ENCODE results near the gene STOML1.
A peak's percentile ranks its signal among the peaks of the same experiment; 100 is the strongest.
"Not testable (repeated sequence)": the region's sequence is repeated elsewhere in the genome, so short reads cannot be mapped to it uniquely, and the experiment has no call there.

The STOML1 gene

DNA sequence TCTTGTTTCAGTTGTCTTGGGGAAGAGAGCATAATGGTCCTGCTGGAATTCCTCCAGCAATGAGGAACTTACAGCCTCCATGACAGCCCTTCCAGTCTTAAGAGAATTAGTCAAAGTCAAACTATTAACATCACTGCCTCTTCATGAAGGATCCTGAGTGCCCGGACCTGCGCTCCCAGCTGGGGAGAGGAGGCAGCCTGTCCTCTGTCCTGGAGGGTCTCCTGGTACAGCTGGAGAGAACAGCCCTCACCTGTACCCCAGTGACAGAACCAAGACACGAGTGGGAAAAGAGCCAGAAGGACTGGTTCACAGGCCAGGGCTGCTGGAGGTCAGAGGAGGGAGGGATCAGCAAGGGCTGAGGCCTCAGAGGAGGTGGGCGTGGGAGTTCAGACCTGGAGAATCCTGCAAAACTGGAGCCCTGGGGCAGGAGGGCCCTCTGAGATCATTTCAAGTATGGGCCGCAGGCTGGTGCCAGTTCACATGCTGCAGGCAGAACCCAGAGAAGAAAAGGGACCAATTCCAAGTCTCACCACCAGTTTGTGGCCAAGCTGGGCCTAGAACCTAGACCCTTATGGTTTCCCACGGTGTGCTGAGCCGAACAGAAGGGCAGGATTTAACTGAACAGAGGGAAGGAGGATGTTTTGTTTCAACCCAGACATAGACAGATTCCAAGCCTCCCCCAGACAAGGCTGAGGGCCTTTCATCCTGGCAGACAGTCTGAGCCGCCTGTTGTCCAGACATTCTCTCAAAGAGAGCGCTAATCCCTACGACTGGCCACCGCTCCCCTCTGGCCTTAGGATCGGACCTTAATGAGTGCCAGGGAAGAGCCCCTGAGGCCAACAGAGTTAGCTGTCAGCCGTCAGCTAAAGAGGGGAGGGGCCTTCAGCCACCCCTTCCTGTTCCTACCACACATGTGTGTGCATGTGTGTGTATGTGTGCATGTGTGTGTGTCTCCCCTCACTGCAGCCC, 47.6 kb downstream of the STOML1 start:
- no peak for DNase-seq

DNA sequence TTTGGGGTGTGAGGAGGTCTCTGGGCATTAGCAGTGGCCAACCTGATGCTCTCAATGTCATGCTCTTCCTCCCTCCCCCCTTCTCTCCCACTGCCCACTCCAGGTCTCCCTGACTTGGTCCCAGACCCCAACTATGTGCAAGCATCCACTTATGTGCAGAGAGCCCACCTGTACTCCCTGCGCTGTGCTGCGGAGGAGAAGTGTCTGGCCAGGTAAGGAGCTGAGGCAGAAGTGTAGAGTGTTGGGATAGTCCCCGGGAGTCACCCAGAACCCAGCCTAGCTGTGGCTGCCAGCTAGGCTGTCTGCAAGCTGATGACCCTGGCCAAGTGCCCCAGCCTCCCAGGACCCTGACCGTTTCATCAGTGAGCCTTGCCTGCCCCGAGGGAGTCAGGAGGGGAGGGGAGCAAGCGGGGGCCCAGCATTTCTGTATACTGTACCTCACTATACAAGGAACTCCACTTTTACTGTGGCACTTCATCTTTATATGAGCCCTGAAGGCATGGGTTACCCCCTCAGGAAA, 49.3 kb downstream of the STOML1 start:
- no peak for DNase-seq

DNA sequence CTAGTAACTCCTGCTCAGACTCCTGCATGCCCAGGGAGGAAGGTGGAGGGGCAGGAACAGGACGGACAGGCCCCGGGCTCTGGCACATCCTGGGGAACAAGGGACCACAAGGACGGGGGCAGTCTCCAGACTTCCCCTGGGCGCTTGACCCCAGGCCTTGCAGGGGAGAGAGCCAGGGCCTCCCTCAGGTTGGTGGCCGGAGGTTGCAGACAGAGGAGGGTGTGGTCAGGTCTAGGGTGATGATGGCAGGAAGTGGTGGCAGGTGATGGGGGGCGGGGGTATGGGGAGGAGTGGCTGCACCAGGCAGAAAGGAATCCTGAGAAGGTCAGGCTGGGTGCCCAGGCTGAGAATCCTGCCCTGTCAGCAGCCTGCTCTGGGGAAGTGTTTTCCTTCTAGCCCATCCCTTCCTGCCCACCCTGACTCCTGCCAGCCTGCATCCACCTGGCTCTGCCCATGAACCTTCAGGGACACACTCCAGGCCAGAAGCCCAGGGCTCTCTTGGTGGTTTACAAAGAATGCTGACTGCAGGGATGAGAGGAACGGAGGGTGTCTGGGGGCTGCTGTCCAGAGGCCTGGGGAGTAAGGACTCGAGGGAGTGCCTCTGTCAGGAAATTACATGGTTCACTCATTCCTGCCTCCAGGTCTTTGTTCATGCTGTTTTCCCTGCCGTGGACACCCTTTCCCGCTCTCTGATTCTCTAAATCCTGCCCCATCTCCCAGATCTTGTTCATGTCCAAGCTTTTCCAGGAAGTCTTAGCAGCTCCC, 50.0 kb downstream of the STOML1 start:
- no peak for DNase-seq

DNA sequence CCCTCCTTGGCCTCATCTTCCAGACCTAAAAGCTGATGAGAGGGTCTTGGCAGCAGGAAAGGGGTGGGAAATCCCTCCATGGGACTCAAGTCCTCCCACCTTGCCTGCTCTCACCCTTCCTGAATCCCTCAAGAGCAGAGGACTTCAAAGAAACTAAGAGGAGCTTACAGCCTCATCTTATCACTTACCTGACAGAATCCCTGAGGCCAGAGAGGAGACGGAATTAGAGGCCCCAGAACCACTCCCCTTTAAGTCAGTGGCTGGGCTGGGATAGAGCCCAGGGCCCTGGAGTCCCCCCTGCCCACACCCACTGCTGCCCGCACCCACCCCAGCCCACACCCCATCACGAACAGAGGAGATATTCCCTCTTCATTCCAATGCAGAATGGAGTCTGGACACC, 50.6 kb downstream of the STOML1 start:
- DNase-seq = no peak

DNA sequence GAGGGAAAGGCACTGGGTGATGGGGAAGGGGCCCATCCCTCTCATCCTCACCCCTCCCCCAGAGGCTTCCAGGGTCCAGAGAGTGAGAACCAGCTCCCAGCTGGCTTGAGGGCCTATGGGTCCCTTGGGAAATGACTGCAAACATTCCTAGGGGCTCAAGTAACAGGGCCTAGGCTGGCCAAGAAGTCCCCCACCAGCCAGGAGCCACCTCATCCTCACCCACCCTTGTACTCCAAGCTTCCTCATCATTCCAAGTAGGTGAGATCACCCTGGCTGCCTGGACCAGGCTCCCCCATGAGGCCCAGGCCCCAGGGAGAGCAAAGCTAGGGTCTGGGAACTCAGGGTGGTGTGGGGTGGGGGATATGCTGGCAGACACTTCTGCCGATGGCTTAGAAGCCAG, 51.1 kb downstream of the STOML1 start:
- no peak for DNase-seq

DNA sequence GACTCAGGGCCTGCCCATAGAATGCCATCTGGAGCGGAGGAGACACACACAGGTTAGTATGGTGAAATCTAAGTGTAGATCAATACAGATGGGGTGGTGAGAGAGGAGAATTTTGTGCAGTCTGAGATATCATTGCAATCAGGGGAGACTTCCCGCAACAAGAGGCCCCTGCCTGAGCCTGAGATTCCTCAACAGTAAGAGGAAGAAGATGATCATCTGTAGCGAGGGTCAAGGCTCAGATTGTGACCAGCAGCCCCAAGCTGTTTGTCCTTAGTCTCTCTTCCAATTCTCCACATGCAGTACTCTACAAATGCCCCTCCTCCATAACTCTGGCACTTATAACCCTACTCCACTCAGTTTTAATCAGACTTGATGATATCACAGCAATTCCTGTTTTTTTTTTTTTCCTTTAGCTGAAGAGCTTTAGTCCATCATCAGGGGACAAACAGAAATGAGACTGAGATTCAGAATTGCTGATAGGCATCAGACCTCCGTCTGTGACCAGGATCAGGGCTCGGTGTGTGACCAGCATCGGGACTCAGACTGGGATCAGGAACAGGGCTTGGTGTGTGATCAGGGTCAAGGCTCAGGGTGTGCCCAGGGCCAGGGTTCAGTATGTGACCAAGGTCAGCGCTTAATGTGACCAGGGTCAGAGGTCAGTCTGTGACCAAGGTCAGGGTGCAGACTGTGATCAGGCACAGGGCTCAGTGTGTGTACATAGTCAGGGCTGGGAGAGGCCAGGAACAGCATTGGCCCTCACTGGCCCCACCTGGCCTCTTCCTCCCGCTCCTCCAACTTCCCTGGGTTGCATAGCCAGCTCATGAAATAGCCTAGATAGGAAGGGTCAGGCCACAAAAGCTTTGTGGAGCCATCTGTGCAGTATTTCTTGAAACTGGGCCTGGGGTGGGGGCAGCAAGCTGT, 51.8 kb downstream of the STOML1 start:
- DNase-seq = no peak

DNA sequence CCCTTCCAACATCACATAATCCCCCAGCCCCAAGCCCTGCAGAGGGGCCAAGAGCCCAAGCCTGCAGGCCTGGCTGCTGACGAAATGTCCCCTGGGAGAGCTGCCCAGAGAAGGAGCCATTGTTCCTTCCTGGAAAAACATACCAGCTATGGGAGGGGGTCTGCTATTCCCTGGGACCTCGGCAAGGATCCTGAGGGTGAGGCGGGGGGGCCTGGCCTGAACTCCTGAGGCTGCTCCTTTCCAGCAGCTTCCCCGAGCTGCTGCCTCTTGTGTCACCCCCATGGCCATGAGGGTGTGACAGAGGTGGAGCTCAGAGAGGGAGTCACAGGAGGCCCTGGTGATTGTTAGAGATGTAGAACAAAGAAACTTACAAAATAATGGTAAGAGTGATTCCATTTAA, 53.0 kb downstream of the STOML1 start:
- no peak for DNase-seq

DNA sequence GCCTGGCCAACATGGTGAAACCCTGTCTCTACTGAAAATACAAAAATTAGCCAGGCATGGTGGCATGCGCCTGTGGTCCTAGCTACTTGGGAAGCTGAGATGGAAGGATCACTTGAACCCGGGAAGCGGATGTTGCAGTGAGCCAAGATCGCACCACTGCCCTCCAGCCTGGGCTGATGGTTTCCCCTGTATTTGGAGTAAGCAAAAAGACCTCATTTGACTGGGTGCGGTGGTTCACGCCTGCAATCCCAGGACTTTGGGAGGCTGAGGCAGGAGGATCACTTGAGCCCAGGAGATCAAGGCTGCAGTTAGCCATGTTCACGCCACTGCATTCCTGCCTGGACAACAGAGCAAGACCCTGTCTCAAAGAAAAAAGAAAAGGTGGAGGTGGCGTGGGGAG, 53.6 kb downstream of the STOML1 start:
- DNase-seq = not testable (repeated sequence)

DNA sequence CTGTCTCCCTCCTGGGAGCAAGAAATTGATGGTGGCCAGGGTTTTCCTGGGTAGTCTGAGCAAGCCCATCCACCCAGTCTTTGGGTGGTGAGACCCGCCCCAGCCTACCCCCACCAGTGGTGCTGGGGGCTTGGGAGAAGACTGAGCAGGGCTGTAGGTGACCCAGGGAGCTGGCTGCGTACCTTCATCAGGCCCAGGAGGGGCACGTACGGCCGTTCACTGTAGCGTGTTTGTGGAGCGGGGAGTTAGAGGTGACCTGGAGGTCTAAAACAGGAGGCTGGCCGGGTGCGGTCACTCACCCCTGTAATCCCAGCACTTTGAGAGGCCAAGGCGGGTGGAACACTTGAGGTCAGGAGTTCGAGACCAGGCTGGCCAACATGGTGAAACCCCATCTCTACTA, 54.4 kb downstream of the STOML1 start:
- no peak for DNase-seq

DNA sequence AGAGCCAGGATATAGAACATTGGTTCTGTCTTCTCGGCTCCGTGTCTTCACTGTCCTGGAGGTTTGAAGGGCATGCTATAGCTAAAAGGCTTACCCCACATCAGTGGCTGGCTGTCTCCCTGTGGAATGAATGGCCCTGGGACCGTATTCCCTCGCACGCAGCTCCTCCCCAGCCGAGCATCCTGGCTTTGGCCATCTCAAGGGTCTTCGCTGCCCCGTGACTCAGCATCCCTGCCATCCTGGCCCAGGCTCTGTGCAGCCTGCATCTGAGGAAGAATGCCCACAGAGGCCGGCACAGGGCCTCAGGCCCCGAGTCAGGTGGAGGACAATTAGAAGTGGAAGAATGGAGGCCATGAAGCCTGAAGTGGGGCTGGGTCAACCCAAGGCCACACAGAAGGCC, 54.8 kb downstream of the STOML1 start:
- no peak for DNase-seq

DNA sequence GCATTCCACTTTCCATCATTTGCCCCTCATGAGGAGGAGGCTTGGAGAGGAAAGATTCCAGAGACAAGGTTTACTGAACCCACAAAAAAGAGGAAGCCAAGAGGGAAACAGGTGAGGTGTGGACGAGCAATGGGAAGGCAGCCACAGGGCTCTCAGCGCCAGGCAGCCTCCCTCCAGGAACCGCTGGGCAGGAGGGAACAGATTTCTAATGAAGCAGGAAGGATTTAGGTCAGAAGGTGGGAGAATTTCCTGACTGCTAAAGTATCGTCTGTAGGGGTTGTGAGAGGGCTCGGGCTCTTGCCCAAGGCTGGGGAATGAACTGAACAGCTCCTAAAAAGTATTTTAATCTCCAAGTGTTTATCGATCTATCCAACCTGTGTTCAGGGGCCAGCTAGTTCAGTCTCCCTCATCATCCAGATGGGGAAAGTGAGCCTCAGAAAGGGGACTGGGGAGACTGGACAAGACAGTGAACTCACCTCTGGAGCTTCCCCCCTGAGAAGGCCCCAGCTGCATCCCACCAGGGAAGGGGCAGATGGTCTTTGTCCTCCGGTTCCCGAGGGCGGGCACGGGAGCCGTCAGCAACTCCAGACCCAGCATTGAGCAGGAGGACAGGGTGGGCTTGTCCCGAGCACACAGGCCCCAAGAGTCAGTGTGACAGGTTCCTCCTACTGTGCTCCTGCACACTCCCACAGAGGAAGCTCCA, 55.4 kb downstream of the STOML1 start:
- DNase-seq = no peak

DNA sequence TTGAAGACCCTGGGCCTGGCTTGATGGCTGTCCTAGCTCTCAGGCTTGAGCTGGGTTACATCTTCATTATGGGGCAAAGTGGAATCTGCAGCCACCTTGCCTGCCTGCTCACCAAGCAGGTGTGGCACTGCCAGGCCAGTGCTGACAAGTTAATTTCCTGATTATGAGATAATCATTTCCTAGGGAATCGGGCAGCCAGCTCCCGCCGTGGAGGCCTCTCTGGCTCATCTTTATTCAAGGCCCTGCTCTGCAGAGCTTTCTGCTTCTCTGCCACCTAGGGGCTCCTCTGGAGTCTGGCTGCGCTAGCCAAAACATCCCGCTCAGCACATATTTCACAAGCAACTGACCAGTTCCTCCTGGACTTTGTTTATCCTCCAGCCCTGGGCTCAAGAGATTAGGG, 55.9 kb downstream of the STOML1 start:
- DNase-seq = no peak

DNA sequence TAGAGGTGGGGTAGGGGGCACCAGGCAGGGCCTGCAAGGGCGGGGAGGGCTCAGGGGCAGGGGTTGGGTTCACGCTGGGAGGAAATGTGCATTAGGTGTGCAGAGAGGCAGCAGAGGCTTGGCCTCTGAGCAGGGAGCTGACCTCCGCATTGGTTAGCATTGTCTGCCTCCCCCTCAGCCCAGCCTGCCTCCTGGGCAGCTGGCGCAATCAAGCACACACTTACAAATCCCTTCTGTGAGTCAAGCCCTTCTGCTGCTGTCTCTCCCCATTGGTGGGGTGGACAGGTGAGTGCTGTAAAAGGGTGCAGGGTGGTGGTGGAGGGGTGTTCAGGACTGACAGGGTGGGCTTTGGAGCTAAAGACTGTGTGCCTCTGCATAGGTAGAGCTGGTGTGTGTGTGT, 56.5 kb downstream of the STOML1 start:
- DNase-seq = peak; percentile 28

DNA sequence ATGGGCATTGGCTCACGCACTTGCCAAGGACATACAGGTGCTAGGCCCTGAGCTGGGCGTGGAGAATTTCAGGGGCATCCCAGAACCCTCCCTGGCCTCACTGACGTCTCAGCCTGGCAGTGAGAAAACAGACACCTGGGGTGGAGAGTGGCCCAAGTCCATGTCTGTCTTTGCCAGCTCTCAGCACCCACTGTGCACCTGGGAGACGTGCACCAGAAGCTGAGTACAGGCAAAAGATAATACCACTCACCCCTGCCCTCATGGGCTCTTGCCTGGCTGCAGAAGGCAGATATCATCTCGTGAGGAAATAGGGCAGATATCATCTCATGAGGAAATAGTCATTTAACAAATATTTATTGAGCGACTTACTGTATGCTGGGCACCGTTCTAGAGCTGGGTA, 57.8 kb downstream of the STOML1 start:
- DNase-seq = peak; percentile 36

DNA sequence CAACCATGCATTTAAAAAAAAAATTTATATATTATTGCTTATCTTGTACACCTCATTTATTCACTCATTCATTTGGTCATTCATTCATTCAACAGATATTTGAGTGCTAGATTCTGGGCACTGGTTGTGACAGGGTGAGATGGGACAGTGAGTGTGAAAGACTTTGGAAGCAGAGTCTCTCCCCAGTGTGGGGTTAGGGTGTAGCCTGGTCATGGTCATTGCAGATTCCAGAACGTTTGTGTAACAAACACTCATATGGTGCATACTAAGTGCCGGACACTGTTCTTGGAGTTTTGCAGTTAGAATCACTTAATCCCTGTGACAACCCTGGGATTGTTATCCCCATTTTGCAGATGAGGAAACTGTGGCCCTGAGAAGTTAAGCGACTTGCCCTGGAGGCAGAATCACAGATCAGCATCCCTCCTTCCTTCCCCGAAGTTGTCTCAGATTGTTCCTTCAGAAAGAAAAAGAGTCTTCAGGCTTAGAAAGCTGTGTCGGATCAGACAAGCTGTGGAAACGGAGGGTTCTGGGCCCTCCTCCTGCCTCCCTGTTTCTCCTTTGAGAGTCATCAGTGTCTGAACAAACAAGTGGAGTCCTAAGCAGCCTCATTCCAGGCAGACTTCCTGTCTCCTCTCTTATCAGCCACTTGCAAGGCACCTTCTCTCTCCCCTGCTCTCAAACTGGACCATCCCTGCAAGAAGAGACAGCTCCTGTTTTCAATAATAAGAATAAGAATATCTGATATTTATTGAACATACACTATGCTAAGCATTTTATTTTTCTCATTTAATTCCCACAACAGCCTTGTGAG, 59.5 kb downstream of the STOML1 start:
- DNase-seq = no peak

DNA sequence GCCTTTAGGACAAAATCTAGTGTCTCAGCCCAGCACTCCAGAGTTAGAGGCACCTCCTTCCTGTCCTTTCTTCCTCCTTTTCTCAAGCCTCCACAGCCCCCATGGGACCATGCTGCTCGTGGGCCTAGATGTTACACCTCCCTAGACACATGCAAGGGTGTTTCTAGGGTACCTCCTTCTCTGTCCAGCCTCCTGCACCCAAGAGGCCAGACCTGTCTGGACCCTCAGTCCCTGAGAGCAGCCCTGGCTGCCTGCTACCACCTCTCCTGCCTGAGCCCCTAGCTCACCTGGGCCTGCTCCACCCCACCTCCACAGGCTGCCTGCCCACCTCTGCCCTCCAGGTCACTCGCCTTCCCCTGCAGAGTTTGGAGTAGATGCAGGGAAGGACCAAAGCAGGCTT, 60.7 kb downstream of the STOML1 start:
- no peak for DNase-seq

DNA sequence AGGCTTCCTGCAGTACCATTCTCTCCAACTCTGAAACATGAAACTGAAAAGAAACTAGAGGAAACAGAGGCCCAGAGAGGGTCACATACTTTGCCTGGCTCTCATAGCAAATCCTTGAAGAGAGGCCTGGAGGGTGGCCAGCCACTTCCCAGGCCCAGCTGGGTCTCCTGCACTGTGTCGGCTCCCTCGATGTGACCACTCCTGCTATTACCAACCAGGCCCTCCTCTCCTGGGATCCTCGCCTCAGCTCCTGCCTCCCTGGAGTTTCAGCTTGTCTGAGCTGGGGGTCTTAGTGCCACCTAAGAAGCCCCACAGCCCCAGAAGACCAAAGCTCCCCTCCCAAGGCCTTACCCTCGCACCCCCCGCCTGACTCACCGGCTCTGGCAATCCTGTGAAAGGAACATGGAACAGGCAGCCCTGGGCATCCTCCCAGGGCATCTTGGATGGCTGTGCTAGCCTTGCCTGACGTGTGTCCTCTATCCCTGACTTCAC, 61.3 kb downstream of the STOML1 start:
- DNase-seq = no peak

DNA sequence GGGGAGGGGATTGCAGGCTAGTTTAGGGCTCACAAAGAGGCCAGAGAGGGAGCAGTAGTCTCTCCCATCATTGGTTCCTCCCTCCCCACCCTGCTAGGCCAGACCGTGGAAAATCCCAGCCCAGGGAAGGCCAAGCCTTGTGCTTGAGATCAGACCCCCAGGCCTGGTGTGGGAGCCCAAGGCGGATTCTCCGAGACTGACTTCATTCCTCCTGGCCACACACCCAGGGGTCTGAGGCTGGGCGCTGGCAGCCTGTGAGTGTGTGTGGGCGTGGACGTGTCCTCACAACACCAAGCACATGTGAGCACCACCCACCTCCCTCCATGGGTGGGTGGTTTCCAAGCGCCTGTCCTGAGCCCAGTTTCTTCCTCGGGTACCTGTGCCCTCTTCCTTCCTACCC, 61.7 kb downstream of the STOML1 start:
- no peak for DNase-seq

DNA sequence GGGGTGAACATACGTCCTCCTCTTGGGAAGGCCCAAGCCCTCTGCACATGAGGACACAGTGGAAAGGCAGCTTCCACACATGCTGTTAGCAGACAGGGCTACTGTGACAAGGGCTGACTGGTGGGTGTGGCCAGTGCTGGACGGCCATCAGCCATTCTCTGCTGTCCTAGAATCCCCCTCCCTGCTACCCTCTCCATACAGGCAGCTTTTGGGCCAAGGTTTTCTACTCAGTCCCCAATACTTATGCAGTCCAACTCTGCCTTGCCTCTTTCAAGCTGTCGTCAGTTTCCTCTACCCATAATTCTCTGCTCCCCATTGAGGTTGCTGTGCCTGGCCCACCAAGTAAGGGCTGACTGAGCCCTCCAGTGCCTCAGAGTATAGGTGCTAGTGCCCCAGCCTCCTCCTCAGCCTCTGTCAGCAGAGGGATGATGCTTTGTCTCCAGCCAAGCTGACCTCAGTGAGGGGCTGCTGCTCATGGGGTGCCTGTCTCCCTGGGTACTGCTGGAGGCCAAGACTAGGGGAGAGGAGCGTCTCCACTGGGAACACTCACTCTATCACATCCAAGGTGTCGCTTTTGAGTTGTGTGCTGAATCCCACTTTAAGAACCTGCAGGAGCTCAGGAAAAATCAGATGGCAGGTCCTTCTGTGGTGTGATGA, 63.0 kb downstream of the STOML1 start:
- no peak for DNase-seq

All from GF-D8 (cell line).